ENCODE results near the gene R3HCC1L.

Gene R3HCC1L

DNA sequence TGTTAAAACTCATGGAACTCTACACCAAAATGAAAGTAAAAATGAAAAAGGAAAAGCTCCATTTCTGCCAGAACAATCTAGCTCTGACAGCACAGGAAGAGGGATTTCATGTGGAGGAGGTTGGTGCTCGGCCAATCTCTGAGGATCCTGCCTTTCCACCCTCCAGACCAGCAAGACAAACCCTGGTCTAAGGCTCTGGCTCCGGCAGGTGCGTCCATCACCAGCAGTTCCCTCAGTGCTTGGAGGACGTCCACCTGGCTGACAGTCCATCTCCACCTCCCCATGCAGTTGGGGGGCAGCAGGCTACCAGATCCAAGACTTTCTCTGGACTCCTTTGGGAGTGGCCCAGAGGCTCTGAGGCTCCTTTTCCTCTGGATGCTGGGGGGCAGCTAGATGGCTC is 158.5 kb downstream of the R3HCC1L start:
- no peak for DNase-seq

DNA sequence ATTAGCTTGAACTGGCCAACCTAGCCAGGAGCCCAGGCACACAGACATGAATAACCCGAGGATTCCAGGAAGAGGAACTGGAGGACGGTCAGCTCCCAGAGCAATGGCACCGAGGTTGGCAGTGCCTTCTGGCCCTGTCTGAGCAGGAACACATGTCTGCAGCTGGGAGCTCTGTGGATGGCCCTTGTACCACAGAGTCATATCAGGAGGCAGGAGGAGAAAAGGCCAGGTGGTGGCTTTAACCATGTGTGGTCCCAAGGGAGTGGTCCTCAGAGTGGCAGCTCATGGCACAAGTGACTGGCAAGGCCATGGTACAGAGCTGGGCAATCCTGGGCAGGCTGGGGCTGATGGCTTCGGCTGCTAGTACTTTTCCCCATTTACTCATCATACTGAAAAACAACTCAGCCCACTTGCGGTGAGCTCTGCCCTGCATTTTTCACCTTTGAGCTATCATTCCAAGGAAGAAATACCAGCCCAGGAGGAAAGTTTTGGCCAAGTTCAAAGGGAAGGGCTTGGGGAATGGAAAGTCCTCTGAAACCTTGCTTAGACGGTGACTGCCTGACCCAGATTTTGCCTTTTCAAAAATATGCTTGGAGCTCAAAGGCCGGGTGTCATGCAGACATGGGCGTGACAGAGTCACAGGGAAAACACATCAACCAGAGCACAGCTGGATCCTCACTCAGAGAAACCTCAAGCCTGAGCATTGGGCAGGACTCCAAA is 159.3 kb downstream of the R3HCC1L start:
- DNase-seq = no peak

DNA sequence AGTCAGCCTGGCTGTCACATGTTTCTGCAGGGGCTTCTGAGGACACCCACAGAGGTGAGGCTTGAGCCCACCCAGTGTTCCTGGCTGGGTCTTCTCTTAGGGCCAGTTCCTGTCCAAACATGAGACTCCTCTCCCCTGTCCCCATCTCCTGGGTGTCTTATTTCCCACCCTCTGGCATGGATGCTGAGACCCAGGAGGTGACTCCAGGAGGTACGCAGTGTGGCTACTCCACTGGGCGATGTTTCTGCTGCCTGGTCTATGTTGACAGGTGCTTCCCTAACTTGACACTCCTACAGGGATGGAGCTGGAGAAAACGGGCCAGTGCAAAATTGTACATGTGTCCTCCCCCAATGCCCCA is 159.8 kb downstream of the R3HCC1L start:
- DNase-seq = no peak

Data from NK-92 treated with Interleukin-12 subunit alpha and Interleukin-12 subunit beta, amount 100 ng/mL, for 24 hours (cell line).